Putamen (tissue), 1 donor: ENCODE measurements around the gene DIPK1B.

Source experiments
- DNase-seq: peaks from one replicate; pipeline ENCODE4 v3.0.0-alpha.2; 2016; ENCODE audit warnings: low spot score

Gene DIPK1B

GRCh38 chr9:136739509-136739908, 27.1 kb downstream of the DIPK1B start:
- DNase-seq: no peak

DNA sequence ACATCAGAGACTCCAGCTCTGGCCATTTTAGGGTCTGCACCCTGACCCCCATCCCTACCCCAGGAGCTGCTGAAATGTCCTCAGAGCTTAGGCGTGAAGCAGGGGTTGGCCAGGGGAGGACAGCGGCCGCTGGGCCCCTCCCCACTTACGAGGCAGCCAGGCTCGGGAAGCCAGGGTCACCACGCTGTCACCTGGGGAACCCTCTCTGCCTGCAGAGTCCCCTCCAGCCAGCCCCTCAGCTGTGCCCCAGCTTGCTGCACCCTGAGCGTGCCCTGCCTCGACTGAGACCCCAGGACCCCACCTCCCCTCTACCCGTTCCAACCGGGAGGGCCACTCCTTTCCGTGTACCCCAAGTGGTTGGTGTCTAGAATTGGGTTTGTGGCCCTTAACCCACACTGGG, 27.7 kb downstream of the DIPK1B start:
- DNase-seq: no peak

DNA sequence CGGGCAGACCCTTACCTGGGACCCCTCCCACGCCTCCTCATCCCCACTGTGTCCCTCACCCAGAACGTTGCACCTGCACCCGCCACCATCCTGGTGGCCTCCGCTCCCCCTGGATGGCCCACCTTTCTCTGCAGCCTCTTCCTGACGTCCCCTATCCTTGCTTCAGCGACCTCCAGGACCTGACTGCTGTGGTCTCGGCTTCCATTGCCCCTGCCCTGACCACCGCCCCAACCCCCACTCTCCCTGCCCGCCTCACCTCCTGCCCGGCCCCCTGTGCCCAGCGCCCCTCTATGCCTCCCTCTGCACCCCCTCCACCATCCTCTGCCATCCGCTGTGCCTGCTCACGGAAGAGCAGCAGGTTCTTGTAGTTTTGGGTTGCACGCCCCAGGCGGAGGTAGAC, 28.1 kb downstream of the DIPK1B start:
- no peak for DNase-seq

- no peak for DNase-seq
Measured at GRCh38 chr9:136740971-136741882, 28.9 kb downstream of the DIPK1B start.

DNA sequence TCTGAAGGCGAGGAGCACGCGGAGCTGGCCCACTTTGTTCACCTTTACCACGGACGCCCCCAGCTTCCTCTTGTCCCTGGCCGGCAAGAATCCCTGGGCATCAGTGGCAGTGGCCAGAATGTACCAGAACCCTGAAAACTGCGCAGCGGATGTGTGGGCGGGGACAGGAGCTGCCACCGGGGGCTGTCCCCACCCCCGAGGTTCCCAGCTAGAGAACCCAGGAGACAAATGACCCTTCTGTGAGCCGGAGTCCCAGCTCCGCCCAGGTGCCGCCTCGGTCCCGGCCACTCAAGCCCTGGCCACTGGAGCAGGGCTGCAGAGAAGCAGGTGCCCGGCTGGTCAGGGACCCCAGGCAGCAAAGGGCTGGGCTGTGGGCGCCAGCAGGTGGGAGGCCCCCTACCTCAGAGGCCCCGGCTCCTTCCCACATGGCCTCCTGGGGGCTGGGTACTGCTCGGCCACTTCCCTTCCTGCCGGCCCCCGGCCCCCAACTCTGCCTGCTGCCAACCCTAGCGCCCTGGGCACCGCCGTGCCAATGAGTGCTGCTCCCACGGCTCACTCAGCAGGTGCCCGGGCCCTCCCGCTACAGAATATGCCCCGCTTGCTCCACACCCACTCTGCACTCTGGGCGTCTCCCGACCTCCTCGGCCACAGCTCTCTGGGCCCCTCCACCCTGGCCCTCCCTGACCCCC, 29.7 kb downstream of the DIPK1B start:
- DNase-seq: no peak

- DNase-seq: no peak
Measured at GRCh38 chr9:136742591-136743391, 30.4 kb downstream of the DIPK1B start, which contains the start of gene LCN10. TSS of gene LCN10 (minus strand) at chr9:136742940. CDS start at chr9:136742903, 37 bp downstream.

GRCh38 chr9:136743639-136744211, 31.4 kb downstream of the DIPK1B start:
- DNase-seq: no peak

GRCh38 chr9:136744773-136745172, 32.4 kb downstream of the DIPK1B start:
- no peak for DNase-seq

- no peak for DNase-seq
Measured at GRCh38 chr9:136745389-136746154, 33.2 kb downstream of the DIPK1B start.

DNA sequence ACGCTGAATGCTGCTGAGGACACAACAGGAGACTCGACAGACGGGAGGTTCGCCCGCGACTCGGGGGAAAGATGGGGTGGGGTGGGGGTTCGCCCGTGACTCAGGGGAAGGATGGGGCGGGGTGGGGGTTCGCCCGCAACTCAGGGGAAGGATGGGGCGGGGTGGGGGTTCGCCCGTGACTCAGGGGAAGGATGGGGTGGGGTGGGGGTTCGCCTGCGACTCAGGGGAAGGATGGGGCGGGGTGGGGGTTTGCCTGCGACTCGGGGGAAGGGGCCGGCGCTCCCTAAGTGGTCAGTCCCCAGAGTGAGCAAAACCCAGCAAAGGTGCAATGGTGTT, 33.8 kb downstream of the DIPK1B start:
- no peak for DNase-seq

- DNase-seq: no peak
Measured at GRCh38 chr9:136746621-136747020, 34.2 kb downstream of the DIPK1B start.

GRCh38 chr9:136747161-136748060, 35.0 kb downstream of the DIPK1B start:
- DNase-seq: no peak

GRCh38 chr9:136748201-136748600, 35.8 kb downstream of the DIPK1B start, which contains the start of gene LCN6:
TSS of gene LCN6 (minus strand) at chr9:136748525. CDS start at chr9:136748483, 42 bp downstream.
- no peak for DNase-seq

GRCh38 chr9:136748666-136749611, 36.6 kb downstream of the DIPK1B start:
- DNase-seq: no peak

- no peak for DNase-seq
Measured at GRCh38 chr9:136750526-136750925, 38.2 kb downstream of the DIPK1B start.

DNA sequence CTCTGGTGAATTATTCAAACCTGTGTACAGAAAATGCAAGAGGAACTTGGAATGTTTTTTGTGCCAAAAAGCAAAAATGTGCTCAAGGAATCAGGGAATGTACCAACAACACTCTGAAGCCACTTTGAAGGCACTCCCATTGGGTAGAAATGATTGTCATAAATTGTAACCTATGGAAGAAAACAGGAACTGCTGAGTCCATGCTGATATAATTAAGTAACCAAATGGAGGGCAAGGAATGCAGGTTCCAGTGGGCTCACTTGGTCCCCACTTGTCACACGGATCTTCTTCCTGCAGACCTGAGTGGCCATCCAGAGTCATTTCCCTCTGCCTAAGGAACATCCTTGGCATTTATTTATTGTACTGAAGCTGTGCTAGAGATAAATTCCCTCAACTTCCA, 38.9 kb downstream of the DIPK1B start:
- no peak for DNase-seq

GRCh38 chr9:136751814-136752213, 39.4 kb downstream of the DIPK1B start:
- no peak for DNase-seq

GRCh38 chr9:136753371-136754058, 41.1 kb downstream of the DIPK1B start:
- no peak for DNase-seq
